ENCODE measurements around the gene PM20D1. TPM values are rescaled to one million over a fixed set of nuclear protein-coding genes. Genes with fewer than 3 reads are reported as not detected.

Gene PM20D1
- total and polyA plus RNA-seq, 10 of the 15 experiments (the other 5 are each of a cell fraction or from before 2014, with no cell fraction given), result not detected

- Histone ChIP-seq H3K4me3 (no peak overlapping the region), H3K36me3 (ENCODE audit: control insufficient read depth in 2 of 2, insufficient read depth in 2 of 2, low read length in 1 of 2) (no peaks in the 10 kb centered on the region), H3K27me3 (replicated peaks in 1 of 2; ENCODE audit: control insufficient read depth in 2 of 2, insufficient read depth in 2 of 2, low read length in 1 of 2) (no peaks in the 10 kb centered on the region), H3K4me1 (ENCODE audit: control insufficient read depth, insufficient read depth, low read length) (peaks cover 7% of the 10 kb centered on the region), H3K9me3 (replicated peaks; ENCODE audit: control insufficient read depth, insufficient read depth, low read length) (no peaks in the 10 kb centered on the region), H2AFZ (ENCODE audit: control insufficient read depth, low read depth, low read length) (no peak overlapping the region), H3K79me2 (ENCODE audit: control insufficient read depth, insufficient read depth, low read length) (no peaks in the 10 kb centered on the region), H3K27ac (ENCODE audit: control insufficient read depth, insufficient read depth) (no peak overlapping the region), H4K20me1 (ENCODE audit: control insufficient read depth, insufficient read depth) (no peaks in the 10 kb centered on the region), H3K9ac (ENCODE audit: control insufficient read depth, insufficient read depth, low read length) (no peak overlapping the region), H3K4me2 (ENCODE audit: control insufficient read depth, insufficient read depth) (no peak overlapping the region)
- SMC1A ChIA-PET (ENCODE audit: uncharacterized antibody, unreplicated experiment), result interaction anchor here (0.7 to 2.1 kb wide), 2 partner anchors 180 to 259 kb away, joined by 3 to 6 read pairs; no protein-coding TSS in a partner anchor
- no TSS peak for BruUV-seq (replicated peaks)
- DNase-seq (ENCODE audit: low read depth, low spot score), result no peak
- POLR2A ChIA-PET, result no interaction called here
- CTCF ChIA-PET, result interaction anchor here (1.0 to 14.2 kb wide), 3 partner anchors 120 to 181 kb away, joined by 4 to 222 read pairs (median 4); no protein-coding TSS in a partner anchor
- no peak for FAIRE-seq
- intact Hi-C loops (cut with micrococcal nuclease; ENCODE audit: unreplicated experiment), result no loop called here
- TF ChIP-seq RAD21 (IDR thresholded peaks at IDR 0.05; ENCODE audit: insufficient read depth, low read depth, low read length) (no peak), ZNF687 (IDR thresholded peaks at IDR 0.05) (no peak), MTA2 (IDR thresholded peaks at IDR 0.05; ENCODE audit: low read depth) (no peak), ESRRA (IDR thresholded peaks at IDR 0.05; ENCODE audit: low read length) (no peak)
- ATAC-seq, result no peak
- 42% methylated on average over 2 of the region's 2 CpGs for WGBS (ENCODE audit: insufficient coverage, insufficient replicate concordance, low lambda C conversion rate, missing lambda C conversion rate)
- RAD21 ChIA-PET (ENCODE audit: unreplicated experiment), result interaction anchor here (0.7 kb wide), 1 partner anchor 180 kb away, joined by 3 read pairs; no protein-coding TSS in a partner anchor
- in situ Hi-C loops (cut with MboI), result no loop called here
These were observed 52.8 kb downstream of the PM20D1 start for GRCh38 chr1:205797168-205797567.
